ENCODE data around the gene AGK.

DNA sequence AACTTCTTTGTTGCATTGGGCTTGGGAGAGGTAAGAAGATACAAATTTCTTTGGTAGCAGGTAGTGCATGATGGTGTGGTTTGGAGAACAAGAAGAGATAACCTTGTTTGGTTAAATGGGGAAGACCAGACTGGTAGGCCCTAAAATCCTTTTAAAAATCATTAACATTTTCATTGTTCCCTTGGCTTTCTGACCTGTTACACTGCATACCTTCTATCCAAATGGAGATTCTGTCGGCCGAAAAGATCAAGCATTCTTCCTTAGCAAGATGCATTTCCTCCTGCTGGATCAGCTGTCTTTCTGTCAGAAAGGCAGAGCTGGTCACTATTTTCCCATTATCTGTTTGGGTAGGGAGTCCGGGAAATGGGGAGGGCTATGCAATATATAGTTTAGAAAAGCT, 33.7 kb downstream of the AGK start:
- TF ChIP-seq POLR2AphosphoS5 (IDR thresholded peaks at IDR 0.05), result no peak
- TF ChIP-seq, protein P1, sequence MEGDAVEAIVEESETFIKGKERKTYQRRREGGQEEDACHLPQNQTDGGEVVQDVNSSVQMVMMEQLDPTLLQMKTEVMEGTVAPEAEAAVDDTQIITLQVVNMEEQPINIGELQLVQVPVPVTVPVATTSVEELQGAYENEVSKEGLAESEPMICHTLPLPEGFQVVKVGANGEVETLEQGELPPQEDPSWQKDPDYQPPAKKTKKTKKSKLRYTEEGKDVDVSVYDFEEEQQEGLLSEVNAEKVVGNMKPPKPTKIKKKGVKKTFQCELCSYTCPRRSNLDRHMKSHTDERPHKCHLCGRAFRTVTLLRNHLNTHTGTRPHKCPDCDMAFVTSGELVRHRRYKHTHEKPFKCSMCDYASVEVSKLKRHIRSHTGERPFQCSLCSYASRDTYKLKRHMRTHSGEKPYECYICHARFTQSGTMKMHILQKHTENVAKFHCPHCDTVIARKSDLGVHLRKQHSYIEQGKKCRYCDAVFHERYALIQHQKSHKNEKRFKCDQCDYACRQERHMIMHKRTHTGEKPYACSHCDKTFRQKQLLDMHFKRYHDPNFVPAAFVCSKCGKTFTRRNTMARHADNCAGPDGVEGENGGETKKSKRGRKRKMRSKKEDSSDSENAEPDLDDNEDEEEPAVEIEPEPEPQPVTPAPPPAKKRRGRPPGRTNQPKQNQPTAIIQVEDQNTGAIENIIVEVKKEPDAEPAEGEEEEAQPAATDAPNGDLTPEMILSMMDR (IDR thresholded peaks at IDR 0.05), result no peak

All from breast epithelium (tissue), 3 donors.